Adipocyte (in vitro differentiated cells): ENCODE data around the gene DLGAP4.
"Not testable (repeated sequence)": the region's sequence is repeated elsewhere in the genome, so short reads cannot be mapped to it uniquely, and the experiment has no call there.

Experiments
- DNase-seq: peaks from one replicate; pipeline ENCODE4 v3.0.0-alpha.2; 2015; ENCODE audit warnings: low read depth
- H3K27me3 ChIP-seq: replicated peaks from 2 replicates; pipeline ENCODE4 v1.7.0; 2013; ENCODE audit warnings: mild to moderate bottlenecking, low read length, moderate library complexity; ENCODE audit not compliant: control insufficient read depth, insufficient read depth
- H3K36me3 ChIP-seq: 2 replicates; pipeline ENCODE4 v1.7.0; 2013; ENCODE audit warnings: low read length, mild to moderate bottlenecking, moderate library complexity; ENCODE audit not compliant: control insufficient read depth, insufficient read depth, severe bottlenecking
- H3K4me1 ChIP-seq: 2 replicates; pipeline ENCODE4 v1.7.0; 2013; ENCODE audit warnings: mild to moderate bottlenecking, low read length, moderate library complexity; ENCODE audit not compliant: control insufficient read depth, insufficient read depth
- H3K4me3 ChIP-seq: 2 replicates; pipeline ENCODE4 v1.7.0; 2013; ENCODE audit warnings: mild to moderate bottlenecking, low read length, moderate library complexity
- H3K9ac ChIP-seq: 2 replicates; pipeline ENCODE4 v1.7.0; 2013; ENCODE audit warnings: mild to moderate bottlenecking, low read length, moderate library complexity
- H3K9me3 ChIP-seq: 2 replicates; pipeline ENCODE4 v1.7.0; 2013; ENCODE audit warnings: mild to moderate bottlenecking, low read length, moderate library complexity; ENCODE audit not compliant: control insufficient read depth

Gene DLGAP4

DNA sequence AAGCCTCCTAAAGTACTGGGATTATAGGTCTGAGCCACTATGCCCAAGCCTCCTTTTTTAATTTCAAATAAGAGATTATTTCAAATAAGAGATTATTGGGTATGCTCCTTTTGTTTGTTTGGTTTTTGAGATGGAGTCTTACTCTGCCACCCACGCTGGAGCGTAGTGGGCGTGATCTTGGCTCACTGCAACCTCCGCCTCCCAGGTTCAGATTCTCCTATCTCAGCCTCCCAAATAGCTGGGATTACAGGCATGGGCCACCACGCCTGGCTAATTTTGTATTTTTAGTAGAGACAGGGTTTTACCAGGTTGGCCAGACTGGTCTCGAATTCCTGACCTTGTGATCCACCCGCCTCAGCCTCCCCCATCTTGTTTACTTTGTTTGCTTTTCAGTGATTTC, 216.3 kb downstream of the DLGAP4 start:
- Histone ChIP-seq H3K36me3 (peaks cover 55% of the 10 kb centered on the region), H3K4me1 (peaks cover 16% of the 10 kb centered on the region)
- not testable (repeated sequence) for H3K9me3 ChIP-seq, H3K9ac ChIP-seq, DNase-seq, H3K4me3 ChIP-seq, H3K27me3 ChIP-seq

DNA sequence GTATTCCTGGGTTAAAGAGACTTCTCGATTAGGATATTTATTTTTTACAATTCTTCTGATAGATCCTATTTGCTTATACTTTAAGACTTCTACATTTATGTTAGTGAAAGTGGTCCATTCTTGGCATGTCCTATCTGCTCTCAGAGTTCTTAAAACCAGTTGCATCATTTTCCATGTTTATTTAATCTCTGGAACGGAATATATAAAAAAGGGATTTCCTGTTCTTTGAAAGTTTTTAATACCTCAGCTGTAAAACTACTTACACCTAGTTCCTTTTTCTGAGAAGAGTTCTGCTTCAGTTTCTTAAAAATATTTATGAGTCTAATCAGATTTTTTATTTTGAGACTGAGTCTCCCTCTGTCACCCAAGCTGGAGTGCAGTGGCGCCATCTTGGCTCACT, 217.2 kb downstream of the DLGAP4 start:
- peaks cover 58% of the 10 kb centered on the region for H3K36me3 ChIP-seq
- H3K9ac ChIP-seq = no peak overlapping the region
- no peaks in the 10 kb centered on the region for H3K27me3 ChIP-seq
- no peak for DNase-seq
- H3K4me1 ChIP-seq = peaks cover 16% of the 10 kb centered on the region
- H3K9me3 ChIP-seq = no peaks in the 10 kb centered on the region
- no peak overlapping the region for H3K4me3 ChIP-seq

DNA sequence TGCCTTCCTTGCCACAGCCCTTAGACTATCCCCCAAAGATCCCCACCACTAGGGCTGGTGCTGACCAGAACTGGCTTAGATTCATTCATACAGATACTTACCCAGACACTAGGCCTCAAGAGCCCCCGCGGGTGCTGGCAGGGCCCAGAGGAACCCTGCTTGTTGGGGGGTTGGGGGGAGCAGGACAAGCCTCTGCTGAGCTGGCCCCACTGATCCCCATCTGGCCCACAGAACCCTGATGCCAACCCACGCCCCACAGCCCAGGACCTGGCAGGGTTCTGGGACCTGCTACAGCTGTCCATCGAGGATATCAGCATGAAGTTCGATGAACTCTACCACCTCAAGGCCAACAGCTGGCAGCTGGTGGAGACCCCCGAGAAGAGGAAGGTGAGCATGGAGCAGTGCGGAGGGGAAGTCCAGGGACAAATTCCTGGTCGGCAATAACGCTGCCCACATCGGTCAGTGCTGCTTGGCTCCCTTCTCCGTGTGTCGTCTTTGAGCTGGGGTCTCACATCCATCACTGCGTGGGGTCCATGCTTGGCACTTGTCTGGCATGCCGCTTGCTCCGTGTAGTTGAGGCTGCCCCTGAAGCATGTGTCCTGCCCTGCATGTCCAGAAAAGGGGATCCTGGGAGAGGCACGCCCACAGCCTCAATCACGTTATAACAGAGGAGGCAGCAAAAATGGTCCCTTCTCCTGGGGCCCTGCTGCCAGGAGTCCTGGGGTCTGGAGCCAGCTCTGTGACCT, 219.7 kb downstream of the DLGAP4 start:
- Histone ChIP-seq H3K4me3 (no peak overlapping the region), H3K36me3 (peaks cover 63% of the 10 kb centered on the region), H3K9ac (no peak overlapping the region), H3K4me1 (peaks cover 6% of the 10 kb centered on the region), H3K9me3 (no peaks in the 10 kb centered on the region), H3K27me3 (no peaks in the 10 kb centered on the region)
- DNase-seq = no peak

DNA sequence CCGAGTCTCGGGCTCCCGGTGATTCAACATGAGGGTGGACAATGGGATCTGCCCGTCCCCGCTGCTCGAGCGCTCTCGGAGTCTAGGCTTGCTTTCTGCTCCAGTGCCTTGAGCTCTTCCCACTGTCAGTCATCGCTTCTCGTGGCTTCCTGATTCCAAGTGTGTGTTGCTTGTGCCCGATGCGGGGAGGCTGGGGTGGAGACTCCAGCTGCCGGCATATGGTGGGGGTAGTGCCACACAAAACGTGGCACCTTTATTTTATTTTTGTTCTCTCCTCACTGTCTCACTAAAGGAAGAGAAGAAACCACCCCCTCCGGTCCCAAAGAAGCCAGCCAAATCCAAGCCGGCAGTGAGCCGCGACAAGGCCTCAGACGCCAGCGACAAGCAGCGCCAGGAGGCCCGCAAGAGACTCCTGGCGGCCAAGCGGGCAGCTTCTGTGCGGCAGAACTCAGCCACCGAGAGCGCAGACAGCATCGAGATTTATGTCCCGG, 220.4 kb downstream of the DLGAP4 start:
- H3K27me3 ChIP-seq = no peaks in the 10 kb centered on the region
- H3K36me3 ChIP-seq = peaks cover 57% of the 10 kb centered on the region
- peaks cover under 1% of the 10 kb centered on the region for H3K4me1 ChIP-seq
- no peaks in the 10 kb centered on the region for H3K9me3 ChIP-seq
- H3K4me3 ChIP-seq = no peak overlapping the region
- no peak for DNase-seq
- no peak overlapping the region for H3K9ac ChIP-seq

DNA sequence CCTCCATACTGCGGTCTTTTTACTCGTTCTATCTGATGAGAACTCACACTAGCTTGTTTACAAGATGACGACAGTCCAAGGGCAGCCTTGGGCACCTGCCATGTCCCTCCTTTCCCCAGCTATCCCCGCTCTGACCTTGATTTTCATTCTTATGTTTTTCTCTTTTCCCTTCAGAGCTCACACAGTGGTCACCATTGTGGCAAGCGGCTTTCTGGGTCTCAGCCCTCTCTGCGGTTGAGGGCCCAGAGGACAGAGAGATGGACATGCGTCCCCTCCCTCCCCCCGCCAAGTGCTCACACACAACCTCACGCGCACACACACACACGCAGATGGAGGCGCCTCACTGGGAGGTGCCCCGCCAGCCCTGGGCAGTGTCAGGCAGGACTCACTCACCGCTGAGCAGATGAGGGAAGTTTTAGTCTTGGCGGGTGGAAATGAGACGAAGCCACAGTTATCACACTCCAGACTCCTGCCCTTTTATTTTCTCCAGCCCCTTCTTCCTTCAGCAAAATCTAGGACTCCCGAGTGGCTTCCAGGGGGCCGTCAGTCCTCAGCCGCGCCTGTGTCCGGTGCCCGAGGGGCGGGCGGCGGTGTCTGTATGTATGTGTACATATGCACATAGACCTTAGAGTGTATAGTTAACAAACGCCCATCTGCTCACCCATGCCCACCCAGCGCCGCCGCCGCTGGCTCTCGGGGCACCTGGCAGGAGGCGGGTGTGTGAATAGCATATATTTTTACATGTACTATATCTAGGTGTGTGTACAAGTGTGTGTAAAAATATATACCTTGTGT, 221.4 kb downstream of the DLGAP4 start:
- no peak for DNase-seq
- Histone ChIP-seq H3K36me3 (peaks cover 53% of the 10 kb centered on the region), H3K27me3 (no peaks in the 10 kb centered on the region), H3K9me3 (no peaks in the 10 kb centered on the region), H3K4me3 (no peak overlapping the region), H3K4me1 (no peaks in the 10 kb centered on the region), H3K9ac (no peak overlapping the region)

DNA sequence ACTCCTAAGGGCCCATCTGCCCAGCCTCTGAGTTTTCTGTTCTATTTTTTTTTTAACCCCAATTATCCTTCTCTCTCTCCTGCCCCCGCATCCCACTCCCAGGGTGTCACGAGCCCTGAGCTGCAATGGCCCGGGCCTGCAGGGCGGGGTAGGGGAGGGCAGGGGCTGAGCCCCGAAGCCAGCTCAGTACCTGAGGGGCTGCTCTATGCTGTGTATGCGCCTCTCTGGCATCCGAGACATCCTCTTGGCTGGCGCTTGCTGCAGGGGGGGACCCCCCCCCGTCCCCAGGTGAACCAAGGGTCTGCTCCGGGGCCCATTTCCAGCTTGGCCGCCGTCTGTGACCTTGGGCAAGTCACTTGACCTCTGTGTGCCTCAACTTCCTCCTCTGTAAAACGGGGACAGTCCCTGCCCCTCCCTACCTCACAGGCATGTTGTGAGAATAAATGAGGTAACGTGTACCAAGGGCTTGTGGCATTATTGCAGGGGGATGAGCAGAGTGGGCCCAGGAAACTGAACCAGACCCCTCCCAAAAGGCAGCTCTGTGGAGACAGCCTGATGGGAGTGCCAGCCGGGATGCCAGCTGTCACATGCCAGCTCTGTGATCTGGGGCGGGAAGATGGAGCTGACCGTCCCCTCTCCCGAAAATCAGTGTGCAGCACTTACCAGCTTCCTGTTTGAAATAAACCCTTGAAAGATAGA, 222.2 kb downstream of the DLGAP4 start:
- Histone ChIP-seq H3K36me3 (peaks cover 53% of the 10 kb centered on the region), H3K9me3 (no peaks in the 10 kb centered on the region), H3K9ac (no peak overlapping the region), H3K27me3 (no peaks in the 10 kb centered on the region), H3K4me3 (no peak overlapping the region), H3K4me1 (no peaks in the 10 kb centered on the region)
- DNase-seq = no peak

DNA sequence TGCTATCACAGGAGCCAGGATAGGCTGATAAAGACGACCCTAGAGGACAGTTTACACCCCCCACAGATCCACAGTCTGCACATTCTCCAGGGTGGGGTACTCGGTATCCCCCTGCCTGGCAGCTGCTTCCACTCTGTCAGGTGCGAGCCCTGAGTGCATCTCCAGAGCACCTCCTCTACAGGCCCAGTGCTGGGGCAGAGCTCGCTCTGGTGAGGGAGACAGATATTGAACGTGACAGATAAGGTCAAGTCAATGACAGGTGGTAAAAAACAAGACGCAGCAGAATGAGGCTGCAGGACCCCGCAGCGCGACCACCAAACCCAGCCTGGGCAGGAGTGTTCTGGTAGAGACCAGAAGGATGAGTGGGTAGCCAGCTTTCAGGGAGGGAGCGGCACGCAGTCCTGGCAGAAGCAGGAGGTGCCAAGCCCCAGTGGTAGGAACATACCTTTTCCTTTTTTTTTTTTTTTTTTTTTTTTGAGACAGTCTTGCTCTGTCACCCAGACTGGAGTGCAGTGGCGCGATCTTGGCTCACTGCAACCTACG, 222.8 kb downstream of the DLGAP4 start:
- H3K9ac ChIP-seq = no peak overlapping the region
- no peaks in the 10 kb centered on the region for H3K9me3 ChIP-seq
- H3K4me1 ChIP-seq = no peaks in the 10 kb centered on the region
- no peaks in the 10 kb centered on the region for H3K27me3 ChIP-seq
- DNase-seq = no peak
- peaks cover 48% of the 10 kb centered on the region for H3K36me3 ChIP-seq
- H3K4me3 ChIP-seq = no peak overlapping the region

DNA sequence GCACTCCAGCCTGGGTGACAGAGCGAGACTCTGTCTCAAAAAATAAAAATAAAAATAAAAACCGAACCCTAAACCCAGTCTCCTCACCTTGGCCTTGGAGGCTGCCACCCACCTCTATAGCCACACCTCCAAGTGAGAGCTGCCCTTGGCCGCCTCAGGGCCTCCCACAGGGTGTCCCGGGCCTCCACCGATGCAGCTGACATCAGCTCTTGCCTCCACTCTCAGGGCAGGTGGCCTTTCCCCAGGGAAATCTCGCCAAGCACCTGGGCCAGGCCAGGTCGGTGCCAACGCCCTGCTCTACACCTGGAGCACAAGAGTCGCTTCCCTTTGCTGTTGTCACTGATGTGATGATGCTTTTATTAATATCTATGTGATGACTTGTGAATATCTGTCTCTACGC, 226.2 kb downstream of the DLGAP4 start:
- Histone ChIP-seq H3K9ac (no peak overlapping the region), H3K4me3 (no peak overlapping the region), H3K36me3 (peaks cover 16% of the 10 kb centered on the region), H3K9me3 (no peaks in the 10 kb centered on the region), H3K27me3 (no peaks in the 10 kb centered on the region), H3K4me1 (no peaks in the 10 kb centered on the region)
- DNase-seq = no peak

DNA sequence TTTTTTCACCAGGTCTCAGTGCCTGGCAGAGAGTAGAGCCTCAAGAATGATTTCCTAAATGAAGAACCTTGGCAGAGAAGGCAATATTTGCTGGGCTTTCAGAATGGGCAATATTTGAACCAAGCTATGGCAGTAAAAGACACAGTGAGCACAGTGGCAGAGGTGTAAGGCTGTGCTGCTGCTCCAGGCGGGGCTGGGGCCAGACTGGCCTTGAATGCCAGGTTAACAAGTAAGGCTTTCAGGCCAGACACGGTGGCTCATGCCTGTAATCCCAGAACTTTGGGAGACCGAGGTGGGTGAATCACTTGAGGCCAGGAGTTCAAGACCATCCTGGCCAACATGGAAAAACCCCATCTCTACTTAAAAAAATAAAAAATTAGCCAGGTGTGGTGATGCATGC, 226.7 kb downstream of the DLGAP4 start:
- H3K4me3 ChIP-seq = no peak overlapping the region
- H3K4me1 ChIP-seq = no peaks in the 10 kb centered on the region
- no peaks in the 10 kb centered on the region for H3K9me3 ChIP-seq
- H3K9ac ChIP-seq = no peak overlapping the region
- peaks cover 11% of the 10 kb centered on the region for H3K36me3 ChIP-seq
- no peak for DNase-seq
- no peaks in the 10 kb centered on the region for H3K27me3 ChIP-seq

DNA sequence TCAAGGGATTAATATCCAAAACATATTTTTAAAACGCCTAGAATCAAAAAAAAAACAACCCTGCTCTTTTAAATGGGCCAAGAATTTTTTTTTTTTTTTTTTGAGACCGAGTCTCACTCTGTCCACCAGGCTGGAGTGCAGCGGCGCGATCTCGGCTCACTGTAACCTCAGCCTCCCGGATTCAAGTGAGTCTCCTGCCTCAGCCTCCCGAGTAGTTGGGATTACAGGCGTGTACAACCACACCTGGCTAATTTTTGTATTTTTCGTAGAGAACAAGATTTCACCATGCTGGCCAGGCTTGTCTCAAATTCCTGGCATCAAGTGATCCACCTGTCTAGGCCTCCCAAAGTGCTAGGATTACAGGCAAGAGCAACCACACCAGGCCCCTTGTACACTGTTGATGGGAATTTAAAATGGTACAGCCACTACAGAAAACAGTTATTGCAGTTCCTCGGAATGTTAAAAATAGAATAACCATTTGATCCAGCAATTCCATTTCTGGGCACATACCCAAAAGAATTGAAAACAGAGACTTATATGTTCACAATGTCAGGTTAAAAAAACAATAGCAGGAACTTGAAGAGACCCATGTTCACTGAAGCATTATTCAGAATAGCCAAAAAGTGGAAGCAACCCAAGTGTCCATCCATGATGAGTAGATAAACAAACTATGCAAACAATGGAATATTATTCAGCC, 232.0 kb downstream of the DLGAP4 start:
- no peaks in the 10 kb centered on the region for H3K36me3 ChIP-seq
- no peak overlapping the region for H3K4me3 ChIP-seq
- no peaks in the 10 kb centered on the region for H3K9me3 ChIP-seq
- DNase-seq = peak; percentile 70
- H3K27me3 ChIP-seq = no peaks in the 10 kb centered on the region
- peak overlapping the region; percentile 37 for H3K9ac ChIP-seq
- H3K4me1 ChIP-seq = peaks cover 32% of the 10 kb centered on the region
